Tibial nerve (tissue), 4 donors: ENCODE measurements around the gene BEND4.

Experiments
- CTCF ChIP-seq, 5 experiments: fragments of 200-600 bp in 3 of 5; fragments of 450-650 bp in 2 of 5; sonication (generic) in 3 of 5; IDR thresholded peaks; one replicate each; pipeline ENCODE4 v1.5.1; 2016 to 2019; ENCODE audit warnings: antibody characterized with exemption in 5 of 5, mild to moderate bottlenecking in 3 of 5, moderate library complexity in 2 of 5
- EP300 ChIP-seq, 2 donors: sonication (generic); formaldehyde crosslinking; IDR thresholded peaks; one replicate each; pipeline ENCODE4 v1.6.1; 2017; ENCODE audit warnings: antibody characterized with exemption in 2 of 2, mild to moderate bottlenecking in 1 of 2
- POLR2A ChIP-seq, 2 donors: fragments of 450-650 bp; IDR thresholded peaks; one replicate each; pipeline ENCODE4 v1.6.1; 2017; ENCODE audit warnings: antibody characterized with exemption in 2 of 2, mild to moderate bottlenecking in 2 of 2, moderate library complexity in 2 of 2

- TF ChIP-seq EP300 (IDR thresholded peaks at IDR 0.05) (no peak), CTCF (IDR thresholded peaks at IDR 0.05) (no peak), POLR2A (IDR thresholded peaks at IDR 0.05) (no peak)
Observed at GRCh38 chr4:42080306-42080705, 72.1 kb downstream of the BEND4 start.
